Upper lobe of left lung (tissue), 6 donors: Measurements from ENCODE around the gene CCDC126. TPM values are rescaled to one million over a fixed set of nuclear protein-coding genes. Genes with fewer than 3 reads are reported as not detected.

Source experiments
- ATAC-seq, 2 donors: fragments of 200-7000 bp; cut with Tn5 transposase; one replicate each; pipeline ENCODE4 v1.9.1; 2022; ENCODE audit warnings: mild to moderate bottlenecking in 2 of 2, moderate library complexity in 2 of 2; ENCODE audit not compliant: low FRiP score in 2 of 2
- DNase-seq, 2 donors: peaks; one replicate each; pipeline ENCODE4 v3.0.0-alpha.2; 2019 to 2020
- H3K27ac ChIP-seq, 4 donors: fragments of 200-600 bp; sonication (generic); one replicate each; pipeline ENCODE4 v1.5.1; 2016 to 2019
- H3K27me3 ChIP-seq, 4 donors: fragments of 200-600 bp; sonication (generic); one replicate each; pipeline ENCODE4 v1.5.1; 2017 to 2019
- H3K36me3 ChIP-seq, 4 donors: fragments of 200-600 bp; sonication (generic); one replicate each; pipeline ENCODE4 v1.5.1; 2016 to 2019
- H3K4me1 ChIP-seq, 4 donors: fragments of 200-600 bp; sonication (generic); one replicate each; pipeline ENCODE4 v1.5.1; 2018 to 2019
- H3K4me3 ChIP-seq, 4 donors: fragments of 200-600 bp; sonication (generic); one replicate each; pipeline ENCODE4 v1.5.1; 2017 to 2019; ENCODE audit warnings: mild to moderate bottlenecking in 2 of 4, moderate library complexity in 1 of 4
- H3K9me3 ChIP-seq, 4 donors: fragments of 200-600 bp; sonication (generic); one replicate each; pipeline ENCODE4 v1.5.1; 2018 to 2019
- CTCF ChIP-seq, 6 experiments: fragments of 450-650 bp in 4 of 6; fragments of 200-600 bp in 2 of 6; sonication (generic) in 2 of 6; IDR thresholded peaks; one replicate each; pipeline ENCODE4 v1.5.1; 2016 to 2019; ENCODE audit warnings: antibody characterized with exemption in 6 of 6
- EP300 ChIP-seq, 4 donors: sonication (generic); formaldehyde crosslinking; IDR thresholded peaks; one replicate each; pipeline ENCODE4 v1.5.1; 2017; ENCODE audit warnings: antibody characterized with exemption in 4 of 4, control low read depth in 2 of 4
- POLR2A ChIP-seq, 4 donors: fragments of 450-650 bp; IDR thresholded peaks; one replicate each; pipeline ENCODE4 v1.5.1; 2016 to 2017; ENCODE audit warnings: antibody characterized with exemption in 4 of 4, mild to moderate bottlenecking in 2 of 4
- POLR2AphosphoS5 ChIP-seq, 2 donors: sonication (generic); formaldehyde crosslinking; IDR thresholded peaks; one replicate each; pipeline ENCODE4 v1.5.1; 2017; ENCODE audit warnings: antibody characterized with exemption in 2 of 2
- WGBS, 2 donors: methylation state at CpG; one replicate each; pipeline ENCODE4 v1.1.5; 2017 to 2018; 5-methylcytosine and 5-hydroxymethylcytosine counted together
- total RNA-seq, 6 donors: library from RNA; depleted of rRNA in 4 of 6; stranded (reverse); fragments of >200 nt in 4 of 6; gene quantifications; one replicate each; pipeline versions ENCODE4 v1.1.0 to v1.2.1, GENCODE V29; 2016 to 2021
- donor health status: DM: no; HTN: no; CAD: no; lungs with moderate emphysema.
- donor health status: DM: no; HTN: yes; CAD: no; lungs with severe emphysema.

CCDC126 gene
- total RNA-seq, 6 donors from 2014 or later: 11.5 to 48.2 (median 14.7) TPM

DNA sequence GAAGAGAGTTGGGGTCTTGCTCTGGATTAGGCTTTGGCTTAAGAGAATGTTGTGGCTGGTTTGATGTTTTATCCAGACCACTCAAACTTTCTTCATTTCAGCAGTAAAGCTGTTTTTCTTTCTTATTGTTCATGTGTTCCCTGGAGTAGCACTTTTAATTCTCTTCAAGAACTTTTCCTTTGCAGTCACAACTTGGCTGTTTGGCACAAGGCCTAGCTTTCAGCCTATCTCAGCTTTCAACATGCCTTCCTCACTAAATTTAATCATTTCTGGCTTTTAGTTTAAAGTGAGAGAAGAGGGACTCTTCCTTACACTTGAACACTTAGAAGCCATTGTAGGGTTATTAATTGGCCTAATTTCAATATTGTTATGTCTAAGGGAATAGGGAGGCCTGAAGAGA lies 18.1 kb downstream of the CCDC126 start:
- Histone ChIP-seq H3K36me3 (peaks cover 0 to 24% (median 6%) of the 10 kb centered on the region in 4 donors), H3K27me3 (no peaks in the 10 kb centered on the region), H3K4me1 (no peaks in the 10 kb centered on the region), H3K9me3 (peaks cover 5 to 7% (median 6%) of the 10 kb centered on the region in 4 donors), H3K27ac (no peak overlapping the region), H3K4me3 (no peak overlapping the region)
- ATAC-seq: no peak
- no peak for TF ChIP-seq POLR2AphosphoS5 (IDR thresholded peaks at IDR 0.05)
- no peak for TF ChIP-seq CTCF (IDR thresholded peaks at IDR 0.05)
- no peak for TF ChIP-seq EP300 (IDR thresholded peaks at IDR 0.05)
- no peak for TF ChIP-seq POLR2A (IDR thresholded peaks at IDR 0.05)
- DNase-seq: no peak

GRCh38 chr7:23616593-23616992 lies 19.4 kb downstream of the CCDC126 start:
- Histone ChIP-seq H3K27ac (no peak overlapping the region), H3K4me1 (no peaks in the 10 kb centered on the region), H3K9me3 (peaks cover 5 to 7% (median 6%) of the 10 kb centered on the region in 4 donors), H3K36me3 (peaks cover 0 to 19% (median 3%) of the 10 kb centered on the region in 4 donors), H3K4me3 (no peak overlapping the region), H3K27me3 (no peaks in the 10 kb centered on the region)
- DNase-seq (no peak), ATAC-seq (no peak)
- TF ChIP-seq POLR2AphosphoS5 (IDR thresholded peaks at IDR 0.05) (no peak), EP300 (IDR thresholded peaks at IDR 0.05) (no peak), CTCF (IDR thresholded peaks at IDR 0.05) (no peak), POLR2A (IDR thresholded peaks at IDR 0.05) (no peak)
- WGBS, 2 donors: 70 to 96% methylated on average over 2 of the region's 2 CpGs

GRCh38 chr7:23617482-23617881 lies 20.3 kb downstream of the CCDC126 start:
- Histone ChIP-seq H3K36me3 (peaks cover 0 to 12% (median 1%) of the 10 kb centered on the region in 4 donors), H3K4me3 (no peak overlapping the region), H3K27ac (no peak overlapping the region), H3K27me3 (no peaks in the 10 kb centered on the region), H3K4me1 (no peaks in the 10 kb centered on the region), H3K9me3 (peaks cover 5 to 7% (median 6%) of the 10 kb centered on the region in 4 donors)
- TF ChIP-seq POLR2AphosphoS5 (IDR thresholded peaks at IDR 0.05): no peak
- no peak for TF ChIP-seq POLR2A (IDR thresholded peaks at IDR 0.05)
- TF ChIP-seq CTCF (IDR thresholded peaks at IDR 0.05): no peak
- 100% methylated on average over 1 of the region's 1 CpG for WGBS, 2 donors
- ATAC-seq (no peak), DNase-seq (no peak)

GRCh38 chr7:23618241-23618640 lies 21.1 kb downstream of the CCDC126 start:
- Histone ChIP-seq H3K4me1 (no peaks in the 10 kb centered on the region), H3K27ac (no peak overlapping the region), H3K4me3 (no peak overlapping the region), H3K36me3 (peaks cover 0 to 5% (median 0%) of the 10 kb centered on the region in 4 donors), H3K27me3 (no peaks in the 10 kb centered on the region), H3K9me3 (peaks cover 5 to 7% (median 6%) of the 10 kb centered on the region in 4 donors)
- WGBS, 2 donors: 92 to 93% methylated on average over 3 of the region's 3 CpGs
- TF ChIP-seq CTCF (IDR thresholded peaks at IDR 0.05) (no peak), POLR2AphosphoS5 (IDR thresholded peaks at IDR 0.05) (no peak), POLR2A (IDR thresholded peaks at IDR 0.05) (no peak), EP300 (IDR thresholded peaks at IDR 0.05) (no peak)
- DNase-seq (no peak), ATAC-seq (no peak)

DNA sequence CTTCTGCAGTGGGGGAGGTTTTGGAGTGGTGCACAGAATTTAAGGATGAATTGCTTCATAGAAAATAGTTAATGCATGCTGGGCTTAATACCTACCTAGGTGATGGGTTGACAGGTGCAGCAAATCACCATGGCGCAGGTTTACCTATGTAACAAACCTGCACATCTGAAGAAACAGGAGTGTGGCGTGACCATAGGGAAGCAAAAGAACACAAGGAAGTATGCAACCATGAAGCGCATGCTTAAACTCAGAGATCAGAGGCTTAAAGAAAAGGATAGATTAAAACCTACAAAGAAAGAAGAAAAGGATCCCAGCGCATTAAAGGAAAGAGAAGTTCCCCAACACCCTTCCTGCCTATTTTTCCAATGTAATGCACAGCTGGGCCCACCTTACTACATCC lies 22.0 kb downstream of the CCDC126 start:
- DNase-seq (no peak), ATAC-seq (no peak)
- no peak overlapping the region for H3K27ac ChIP-seq
- 97 to 99% methylated on average over 4 of the region's 4 CpGs for WGBS, 2 donors
- peaks cover 5 to 7% (median 6%) of the 10 kb centered on the region in 4 donors for H3K9me3 ChIP-seq
- H3K4me3 ChIP-seq: no peak overlapping the region
- TF ChIP-seq CTCF (IDR thresholded peaks at IDR 0.05) (no peak), POLR2A (IDR thresholded peaks at IDR 0.05) (no peak), EP300 (IDR thresholded peaks at IDR 0.05) (no peak), POLR2AphosphoS5 (IDR thresholded peaks at IDR 0.05) (no peak)
- H3K4me1 ChIP-seq: no peaks in the 10 kb centered on the region
- H3K36me3 ChIP-seq: peaks cover 0 to 5% (median 0%) of the 10 kb centered on the region in 4 donors
- no peaks in the 10 kb centered on the region for H3K27me3 ChIP-seq
